Type B pancreatic cell (in vitro differentiated cells): ENCODE measurements around the gene LIPI. TPM values are rescaled to one million over a fixed set of nuclear protein-coding genes. Genes with fewer than 3 reads are reported as not detected.
"Not testable (repeated sequence)": the region's sequence is repeated elsewhere in the genome, so short reads cannot be mapped to it uniquely, and the experiment has no call there.

Experiments
- DNase-seq: peaks from one replicate; pipeline ENCODE4 v3.0.0; 2021; ENCODE audit warnings: mixed read lengths; ENCODE audit not compliant: unreplicated experiment; ENCODE audit errors: extremely low spot score
- H3K27ac Mint-ChIP-seq: 2 replicates; pipeline ENCODE4 v1.8.0; 2021; ENCODE audit warnings: mild to moderate bottlenecking, mixed read lengths
- H3K27me3 Mint-ChIP-seq: 2 replicates; pipeline ENCODE4 v1.8.0; 2021; ENCODE audit warnings: mixed read lengths
- H3K36me3 Mint-ChIP-seq: 2 replicates; pipeline ENCODE4 v1.8.0; 2021; ENCODE audit warnings: mixed read lengths
- H3K4me1 Mint-ChIP-seq: one replicate; pipeline ENCODE4 v1.8.0; 2021; ENCODE audit warnings: mixed read lengths; ENCODE audit not compliant: unreplicated experiment
- H3K4me3 Mint-ChIP-seq: 2 replicates; pipeline ENCODE4 v1.8.0; 2021; ENCODE audit warnings: mild to moderate bottlenecking, mixed read lengths
- H3K9me3 Mint-ChIP-seq: 2 replicates; pipeline ENCODE4 v1.8.0; 2021; ENCODE audit warnings: mixed read lengths
- CTCF ChIP-seq: fragments of 200-600 bp; sonication (generic); conservative IDR thresholded peaks from 2 replicates; pipeline ENCODE4 v1.5.0; 2021; ENCODE audit warnings: antibody characterized with exemption, mild to moderate bottlenecking
- total RNA-seq: library from RNA; stranded (reverse); gene quantifications from 2 replicates; pipeline ENCODE4 v1.2.1, GENCODE V29; 2021; ENCODE audit warnings: low replicate concordance

The LIPI gene
- total RNA-seq, 1 donor from 2014 or later = not detected

- no peaks in the 10 kb centered on the region for H3K9me3 Mint-ChIP-seq
- H3K36me3 Mint-ChIP-seq = no peaks in the 10 kb centered on the region
- no peaks in the 10 kb centered on the region for H3K4me1 Mint-ChIP-seq
- H3K27ac Mint-ChIP-seq = no peak overlapping the region
- no peak for TF ChIP-seq CTCF
- no peak for DNase-seq
- H3K4me3 Mint-ChIP-seq = no peak overlapping the region
- no peaks in the 10 kb centered on the region for H3K27me3 Mint-ChIP-seq
Measured at GRCh38 chr21:14064296-14064645, 146.5 kb downstream of the LIPI start.

GRCh38 chr21:14063620-14064295, 147.0 kb downstream of the LIPI start:
- not testable (repeated sequence) for H3K9me3 Mint-ChIP-seq, H3K27me3 Mint-ChIP-seq, H3K27ac Mint-ChIP-seq, DNase-seq, H3K4me1 Mint-ChIP-seq, H3K36me3 Mint-ChIP-seq, H3K4me3 Mint-ChIP-seq

GRCh38 chr21:14062684-14063083, 148.1 kb downstream of the LIPI start:
- not testable (repeated sequence) for H3K27ac Mint-ChIP-seq, H3K27me3 Mint-ChIP-seq, H3K36me3 Mint-ChIP-seq, H3K4me1 Mint-ChIP-seq, DNase-seq, H3K9me3 Mint-ChIP-seq, H3K4me3 Mint-ChIP-seq

- not testable (repeated sequence) for H3K27me3 Mint-ChIP-seq, H3K9me3 Mint-ChIP-seq
Measured at GRCh38 chr21:14061820-14062219, 148.9 kb downstream of the LIPI start.

GRCh38 chr21:14058995-14059627, 151.6 kb downstream of the LIPI start:
- not testable (repeated sequence) for H3K4me1 Mint-ChIP-seq, H3K9me3 Mint-ChIP-seq, H3K27ac Mint-ChIP-seq, H3K27me3 Mint-ChIP-seq, H3K4me3 Mint-ChIP-seq, DNase-seq, H3K36me3 Mint-ChIP-seq

More at GRCh38 chr21:14061820-14062219, 148.9 kb downstream of the LIPI start:
- not testable (repeated sequence) for H3K4me3 Mint-ChIP-seq, H3K4me1 Mint-ChIP-seq, DNase-seq, H3K36me3 Mint-ChIP-seq, H3K27ac Mint-ChIP-seq

Other genes starting within 250 kb of the LIPI start
- gene RBM11, start 5.2 kb upstream of the LIPI start, total RNA-seq = 2.1 and 2.7 TPM in 2 replicates
- gene HSPA13, start 172.2 kb upstream of the LIPI start, total RNA-seq = 17.5 and 38.1 TPM in 2 replicates